NCI-H1092 treated with DMSO at 0.1 percent for 48 hours (cell line): ENCODE data around the gene NOL4L.

ENCODE experiments used
- DNase-seq: peaks from one replicate; lab custom pipeline; 2025; lab: John Stamatoyannopoulos, UW

NOL4L gene

GRCh38 chr20:32483351-32484224 is 101.5 kb downstream of the NOL4L start:
- DNase-seq: peak; percentile 79

- DNase-seq: no peak
Measured at GRCh38 chr20:32482442-32483261, 102.5 kb downstream of the NOL4L start.

GRCh38 chr20:32482143-32482441 is 103.0 kb downstream of the NOL4L start:
- DNase-seq: no peak

DNA sequence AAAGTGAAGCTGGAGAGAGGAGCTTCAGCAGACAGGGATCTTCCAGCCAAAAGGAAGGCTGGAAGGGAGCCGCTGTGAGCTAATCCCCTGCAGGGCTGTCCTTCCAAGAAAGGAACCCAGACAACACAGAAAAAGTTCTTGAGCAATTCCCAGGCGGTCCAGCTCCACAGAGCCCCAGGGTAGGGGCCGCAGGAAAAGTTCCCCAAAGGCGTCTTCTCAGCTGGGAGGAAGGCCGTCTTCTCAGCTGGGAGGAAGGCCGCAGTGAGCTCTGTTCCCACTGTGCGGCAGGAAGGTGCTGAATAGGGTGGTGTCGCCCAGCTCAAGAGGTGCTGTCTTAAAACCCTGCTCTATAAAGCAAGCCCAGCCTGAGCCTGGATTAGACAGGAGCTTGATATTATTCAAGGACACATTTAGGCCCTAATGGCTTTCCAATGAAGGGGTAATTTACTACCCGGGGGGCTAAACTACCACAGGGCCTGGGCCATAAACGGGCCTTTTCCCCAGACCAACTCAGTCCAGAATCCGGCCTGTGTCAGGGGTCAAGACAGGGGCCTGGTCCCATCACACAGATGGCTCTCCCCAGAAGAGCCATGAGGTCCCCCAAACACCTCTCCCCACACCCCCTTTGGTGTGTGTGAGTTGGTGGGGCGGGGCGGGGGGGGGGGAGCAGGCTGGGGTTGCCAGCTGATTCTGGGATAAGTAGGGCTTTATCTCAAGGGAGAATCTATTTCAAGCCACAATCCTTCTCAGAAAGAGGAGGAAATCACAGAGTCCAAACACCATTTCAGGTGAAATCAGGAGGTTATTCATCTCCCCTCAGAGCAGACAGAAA is 103.6 kb downstream of the NOL4L start:
- DNase-seq: no peak

- no peak for DNase-seq
Measured at GRCh38 chr20:32480371-32481241, 104.5 kb downstream of the NOL4L start.

DNA sequence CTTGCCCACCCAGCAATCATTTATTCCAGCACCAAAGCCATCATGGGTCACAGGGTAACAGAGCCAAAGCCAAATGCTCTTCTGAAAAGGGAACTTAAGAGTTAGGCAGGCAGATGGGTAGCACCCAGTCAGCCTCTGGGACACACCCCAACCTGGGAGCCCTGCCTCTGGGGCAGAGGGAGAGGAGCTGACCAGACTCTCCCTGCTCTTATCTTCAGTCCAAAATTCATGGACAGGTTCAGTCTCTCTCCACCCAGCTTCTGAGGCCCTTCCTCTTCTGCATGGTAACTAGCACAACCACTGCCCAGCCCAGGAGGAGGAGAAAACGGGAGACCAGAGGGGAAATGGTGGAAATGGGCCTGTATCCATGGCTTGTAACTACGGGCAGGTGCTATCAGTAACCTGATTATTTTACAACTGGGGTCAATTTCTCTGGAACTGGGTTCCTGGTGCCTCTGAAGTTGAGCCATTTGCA is 105.4 kb downstream of the NOL4L start:
- DNase-seq: no peak

GRCh38 chr20:32479012-32479411 is 106.1 kb downstream of the NOL4L start:
- no peak for DNase-seq

GRCh38 chr20:32478576-32478975 is 106.6 kb downstream of the NOL4L start:
- DNase-seq: no peak

- no peak for DNase-seq
Measured at GRCh38 chr20:32477594-32478512, 107.3 kb downstream of the NOL4L start.

GRCh38 chr20:32476684-32477593 is 108.2 kb downstream of the NOL4L start:
- DNase-seq: no peak

DNA sequence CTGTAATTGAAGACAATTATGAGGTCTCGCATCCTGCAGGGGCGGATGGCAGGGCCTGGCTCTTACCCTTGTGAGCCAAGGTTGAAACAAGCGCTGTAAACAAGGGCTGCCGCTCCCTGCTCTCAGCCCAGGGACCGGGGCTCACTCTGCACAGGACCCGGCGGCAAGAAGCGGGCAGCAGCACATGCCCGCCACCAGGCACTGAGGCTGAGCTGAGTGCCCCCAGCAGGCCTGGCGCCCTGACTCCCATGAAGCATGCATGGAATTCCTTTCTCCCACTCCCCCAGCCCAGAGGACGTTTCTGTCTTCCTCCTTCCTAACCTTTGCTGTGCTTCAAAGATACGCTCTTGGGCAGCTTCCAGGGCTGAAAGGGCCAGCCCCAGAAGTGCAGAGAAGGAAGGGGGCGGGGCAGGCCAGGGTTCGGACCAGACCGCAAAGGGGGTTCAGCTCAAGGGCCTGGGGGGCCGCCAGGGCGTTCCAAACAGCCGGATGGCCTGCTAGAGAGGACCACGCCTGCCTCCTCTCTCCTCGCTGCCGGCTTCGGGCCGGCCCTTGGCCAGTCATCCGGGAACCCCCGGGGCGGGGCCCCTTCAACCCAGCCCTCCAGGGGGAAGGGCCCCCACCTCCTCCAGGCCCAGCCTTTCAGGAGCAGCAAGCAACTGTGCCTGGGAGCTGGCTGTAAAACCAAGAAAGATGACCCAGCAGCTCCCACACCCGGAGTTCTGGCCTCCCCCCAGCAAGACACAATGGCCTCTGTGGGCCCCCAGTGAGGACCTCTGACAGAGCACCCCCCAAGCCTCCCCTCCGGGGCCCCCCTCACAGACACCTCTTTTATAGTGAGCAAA is 109.9 kb downstream of the NOL4L start:
- DNase-seq: no peak

DNA sequence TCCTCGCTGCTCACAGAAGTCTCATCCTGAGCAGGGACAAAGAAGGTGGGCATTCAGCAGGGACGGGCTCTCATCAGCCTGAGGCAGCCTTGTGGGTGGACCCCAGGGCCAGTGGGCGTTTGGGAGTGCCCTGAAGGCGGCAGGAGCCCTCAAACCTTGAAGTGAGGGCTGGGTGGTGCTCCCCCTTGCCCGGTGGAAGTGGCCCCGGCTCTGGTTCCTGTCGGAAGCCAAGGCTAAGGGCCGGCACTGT is 110.5 kb downstream of the NOL4L start:
- no peak for DNase-seq

- no peak for DNase-seq
Measured at GRCh38 chr20:32474009-32474716, 111.0 kb downstream of the NOL4L start.

DNA sequence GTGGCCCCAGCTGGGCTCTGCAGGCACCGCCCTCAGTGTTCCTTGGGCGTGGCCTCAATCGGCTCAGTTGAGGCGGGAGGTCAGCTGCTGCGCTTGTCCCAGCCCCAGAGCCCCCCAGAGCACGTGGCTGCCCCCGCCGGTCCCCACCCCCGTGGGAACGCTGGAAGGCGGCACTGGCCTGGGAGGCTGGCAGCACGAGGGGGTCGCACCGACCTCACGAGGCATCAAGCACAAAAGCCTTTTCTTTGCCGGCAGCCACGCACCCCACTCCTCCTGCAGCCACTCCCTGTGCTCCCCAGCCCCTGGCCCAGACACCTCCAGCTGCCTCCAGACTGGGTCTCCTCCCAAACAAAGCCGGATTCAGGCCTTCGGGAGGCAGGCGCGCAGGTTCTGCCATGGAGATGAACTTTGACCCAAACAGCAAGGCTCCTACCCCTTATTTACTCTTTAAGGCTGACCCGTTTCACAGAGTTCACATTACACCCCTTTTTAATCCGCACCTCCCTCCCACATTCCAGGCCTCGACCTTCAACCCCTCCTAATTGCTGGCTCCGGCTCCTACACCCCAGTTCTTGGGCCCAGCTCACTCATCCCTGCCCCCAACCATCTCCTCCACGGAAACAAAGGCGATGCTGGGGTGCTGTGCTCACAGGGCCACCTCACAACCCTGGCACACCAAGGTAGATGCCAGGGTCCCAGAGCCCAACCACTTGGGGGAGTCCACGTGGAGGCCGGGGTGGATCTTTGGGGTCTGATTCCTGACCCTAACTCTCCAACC is 111.7 kb downstream of the NOL4L start:
- DNase-seq: no peak

GRCh38 chr20:32472581-32473207 is 112.4 kb downstream of the NOL4L start:
- no peak for DNase-seq

GRCh38 chr20:32470940-32471339 is 114.2 kb downstream of the NOL4L start:
- no peak for DNase-seq
